ENCODE results near the gene TMEM151B. TPM values are rescaled to one million over a fixed set of nuclear protein-coding genes. Genes with fewer than 3 reads are reported as not detected.

Gene TMEM151B
- total RNA-seq, 8 experiments from 2014 or later: 0.41 to 21.4 (median 14.3) TPM

DNA sequence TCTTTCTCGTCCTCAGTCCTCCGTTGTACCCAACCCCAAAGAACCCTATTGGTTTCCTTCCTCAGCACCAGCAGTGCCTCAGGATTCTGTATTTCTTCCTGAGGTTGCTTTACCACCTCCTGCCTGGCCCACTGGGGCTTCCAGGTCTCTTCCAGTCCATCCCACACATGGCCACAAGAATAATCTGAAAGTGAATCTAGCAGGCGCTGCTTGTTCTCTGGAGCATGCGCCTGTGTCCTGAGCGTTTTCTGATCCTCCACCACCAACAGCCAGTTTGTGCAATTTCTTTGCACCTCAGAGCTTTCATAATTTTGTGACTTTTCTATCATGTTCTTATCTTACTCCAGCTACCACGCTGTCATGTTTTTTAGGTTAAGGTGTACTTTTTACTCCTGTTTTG, 35.0 kb upstream of the TMEM151B start:
- H3K4me3 ChIP-seq: no peak overlapping the region
- no peak overlapping the region for H3K27ac ChIP-seq
- peaks cover 15 to 21% of the 10 kb centered on the region in 2 donors for H3K4me1 ChIP-seq (replicated peaks in 1 of 2)
- WGBS, 10 experiments: 40 to 100% (median 85%) methylated on average over 1 to 6 of the region's 6 CpGs
- in situ Hi-C loops (cut with MboI; ENCODE audit: low pct_unique_long_range_greater_than_20kb in 2 of 9, low sequenced_read_pairs in 9 of 9, unreplicated experiment in 9 of 9): loop anchor here in 2 of 9 experiments (10.0 to 25.0 kb wide), 2 partner anchors 60 to 123 kb away; no protein-coding TSS in a partner anchor
- no peak for ATAC-seq (replicated peaks in 6 of 8)

DNA sequence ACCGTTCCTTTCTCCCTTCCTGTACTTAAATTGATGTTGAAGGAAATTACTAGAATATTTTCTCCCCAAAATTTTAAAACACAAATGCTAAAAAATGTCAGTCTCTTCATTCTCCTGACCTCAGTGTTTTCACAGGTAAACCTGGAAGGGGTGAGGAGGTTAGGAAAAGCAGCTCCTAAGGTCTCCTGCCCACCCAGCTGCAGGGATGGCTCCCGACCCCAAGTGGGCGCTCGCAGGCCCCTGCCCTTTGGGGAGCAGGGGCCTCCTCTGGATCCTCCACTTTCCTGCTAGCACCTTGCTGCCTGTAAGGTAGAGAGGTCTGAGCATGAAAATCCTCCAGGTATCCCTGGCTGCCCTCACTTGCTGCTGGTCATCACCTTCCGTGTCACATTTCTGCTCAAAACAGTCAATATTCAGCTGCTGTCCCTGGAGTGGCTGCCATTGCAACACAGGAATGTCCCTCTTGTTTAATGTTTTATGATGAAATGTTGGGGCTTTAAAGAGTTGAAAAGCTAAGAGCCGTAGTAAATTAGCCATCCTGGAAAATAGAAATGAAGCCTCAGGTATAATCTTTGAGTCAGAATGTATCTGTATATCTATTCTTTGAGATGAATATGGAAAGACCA, 34.2 kb upstream of the TMEM151B start:
- no peak for ATAC-seq (replicated peaks in 6 of 8)
- in situ Hi-C loops (cut with MboI; ENCODE audit: low pct_unique_long_range_greater_than_20kb in 2 of 9, low sequenced_read_pairs in 9 of 9, unreplicated experiment in 9 of 9): loop anchor here in 2 of 9 experiments (10.0 to 25.0 kb wide), 2 partner anchors 61 to 124 kb away; no protein-coding TSS in a partner anchor
- 83 to 100% (median 90%) methylated on average over 1 to 6 of the region's 6 CpGs; no CpG with 5 or more reads in 2 of the 10 experiments for WGBS, 10 experiments
- Histone ChIP-seq H3K27ac (no peak overlapping the region), H3K4me3 (no peak overlapping the region), H3K4me1 (replicated peaks in 1 of 2) (peaks cover 15 to 21% of the 10 kb centered on the region in 2 donors)

DNA sequence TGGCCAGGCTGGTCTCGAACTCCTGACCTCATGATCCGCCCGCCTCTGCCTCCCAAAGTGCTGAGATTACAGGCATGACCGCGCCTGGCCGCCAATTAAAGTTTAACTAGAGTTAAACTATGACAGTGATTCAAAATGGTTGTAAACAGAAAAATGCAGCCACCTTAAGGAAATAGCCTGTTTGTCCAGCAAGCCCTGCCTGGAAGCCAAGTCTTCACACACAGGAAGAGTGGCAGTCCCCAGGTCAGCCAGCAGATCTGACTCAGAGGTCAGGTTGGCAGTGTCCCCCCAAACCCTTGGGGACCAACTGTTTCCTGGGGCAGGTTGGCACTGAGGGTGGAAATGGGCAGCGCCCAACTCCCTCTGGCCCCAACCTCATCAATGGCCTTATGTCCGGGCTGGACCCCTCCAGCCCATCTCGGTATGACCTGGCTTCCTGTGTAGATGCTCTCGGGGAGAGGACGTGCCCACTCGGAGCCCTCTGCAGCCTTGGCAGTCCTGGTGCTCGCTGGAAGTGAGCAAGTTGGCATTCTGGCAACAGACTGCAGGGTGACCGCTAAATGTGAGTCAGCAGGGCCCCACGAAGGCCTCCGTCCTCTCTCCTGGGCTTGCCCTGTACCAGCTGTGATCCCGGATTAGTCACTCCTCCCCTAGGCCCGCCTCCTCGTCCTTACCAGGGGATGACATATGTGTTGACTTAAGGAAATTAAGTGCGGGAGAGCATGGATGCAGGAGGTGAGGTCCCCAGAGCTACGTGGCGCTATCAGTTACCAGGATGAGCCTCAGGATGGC, 33.0 kb upstream of the TMEM151B start:
- 69 to 100% (median 87%) methylated on average over 1 to 11 of the region's 22 CpGs; no CpG with 5 or more reads in 5 of the 10 experiments for WGBS, 10 experiments
- H3K4me1 ChIP-seq (replicated peaks in 1 of 2): peaks cover 15 to 21% of the 10 kb centered on the region in 2 donors
- peak; percentile 90 to 95 (median 92) for ATAC-seq (replicated peaks in 6 of 8)
- peak overlapping the region; percentile 90 to 95 for H3K27ac ChIP-seq
- peak overlapping the region; percentile 24 to 37 (median 29) for H3K4me3 ChIP-seq
- in situ Hi-C loops (cut with MboI; ENCODE audit: low pct_unique_long_range_greater_than_20kb in 2 of 9, low sequenced_read_pairs in 9 of 9, unreplicated experiment in 9 of 9): loop anchor here in 2 of 9 experiments (10.0 to 25.0 kb wide), 2 partner anchors 62 to 125 kb away; no protein-coding TSS in a partner anchor

- in situ Hi-C loops (cut with MboI; ENCODE audit: low pct_unique_long_range_greater_than_20kb in 2 of 9, low sequenced_read_pairs in 9 of 9, unreplicated experiment in 9 of 9): loop anchor here in 2 of 9 experiments (10.0 to 25.0 kb wide), 2 partner anchors 63 to 126 kb away; no protein-coding TSS in a partner anchor
- WGBS, 10 experiments: 13 to 67% (median 40%) methylated on average over 1 to 8 of the region's 42 CpGs; no CpG with 5 or more reads in 7 of the 10 experiments
- H3K27ac ChIP-seq: peak overlapping the region; percentile 90 to 95
These were observed 32.3 kb upstream of the TMEM151B start for GRCh38 chr6:44237813-44238433.

GRCh38 chr6:44238687-44239350, 31.4 kb upstream of the TMEM151B start:
- Histone ChIP-seq H3K4me1 (replicated peaks in 1 of 2) (peaks cover 15 to 21% of the 10 kb centered on the region in 2 donors), H3K4me3 (no peak overlapping the region), H3K27ac (peak overlapping the region; percentile 90 to 95)
- in situ Hi-C loops (cut with MboI; ENCODE audit: low pct_unique_long_range_greater_than_20kb in 2 of 9, low sequenced_read_pairs in 9 of 9, unreplicated experiment in 9 of 9): loop anchor here in 2 of 9 experiments (10.0 to 25.0 kb wide), 2 partner anchors 64 to 127 kb away; no protein-coding TSS in a partner anchor
- ATAC-seq (replicated peaks in 6 of 8): no peak
- 56 to 97% (median 80%) methylated on average over 3 to 7 of the region's 7 CpGs; no CpG with 5 or more reads in 2 of the 10 experiments for WGBS, 10 experiments

More at GRCh38 chr6:44237813-44238433, 32.3 kb upstream of the TMEM151B start:
- Histone ChIP-seq H3K4me1 (replicated peaks in 1 of 2) (peaks cover 15 to 21% of the 10 kb centered on the region in 2 donors), H3K4me3 (peak overlapping the region; percentile 24 to 37 (median 29))
- ATAC-seq (replicated peaks in 6 of 8): peak; percentile 82 to 88 (median 82)

GRCh38 chr6:44243345-44243744, 26.9 kb upstream of the TMEM151B start:
- WGBS, 10 experiments: 89 to 100% (median 94%) methylated on average over 1 to 6 of the region's 7 CpGs; no CpG with 5 or more reads in 3 of the 10 experiments
- H3K27ac ChIP-seq: no peak overlapping the region
- peaks cover 15 to 18% of the 10 kb centered on the region in 2 donors for H3K4me1 ChIP-seq (replicated peaks in 1 of 2)
- in situ Hi-C loops (cut with MboI; ENCODE audit: low pct_unique_long_range_greater_than_20kb in 2 of 9, low sequenced_read_pairs in 9 of 9, unreplicated experiment in 9 of 9): loop anchor here in 1 of 9 experiments (25.0 kb wide), 1 partner anchor 131 kb away; no protein-coding TSS in a partner anchor
- H3K4me3 ChIP-seq: no peak overlapping the region
- no peak for ATAC-seq (replicated peaks in 6 of 8)

DNA sequence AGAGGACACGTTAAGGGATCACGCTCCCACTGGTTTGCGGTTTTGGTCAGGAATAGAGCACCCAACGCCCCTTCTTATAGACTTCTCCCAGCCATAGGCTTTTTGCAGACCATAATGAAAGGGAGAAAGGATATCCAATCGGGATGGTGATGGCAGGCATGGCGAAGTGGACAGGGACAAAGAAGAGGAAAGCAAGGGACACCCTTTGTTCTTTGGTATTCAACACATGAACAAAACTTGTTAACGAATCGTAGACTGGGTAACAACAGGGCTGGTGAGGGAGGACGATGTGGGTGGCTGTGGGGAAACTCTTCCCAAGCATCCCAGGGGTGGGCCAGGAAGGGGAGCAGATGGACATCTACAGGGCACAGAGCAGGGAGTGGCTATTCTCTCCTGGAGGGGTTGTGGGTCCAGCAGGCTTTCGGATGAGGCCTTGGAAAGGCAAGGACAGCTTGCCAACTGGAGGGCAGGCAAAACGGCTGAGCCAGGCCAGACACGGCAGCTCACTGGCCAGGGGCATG, 24.8 kb upstream of the TMEM151B start:
- peak in 1 of 8 experiments; percentile 0 for ATAC-seq (replicated peaks in 6 of 8)
- in situ Hi-C loops (cut with MboI; ENCODE audit: low pct_unique_long_range_greater_than_20kb in 2 of 9, low sequenced_read_pairs in 9 of 9, unreplicated experiment in 9 of 9): loop anchor here in 1 of 9 experiments (25.0 kb wide), 1 partner anchor 133 kb away; no protein-coding TSS in a partner anchor
- Histone ChIP-seq H3K4me3 (peak overlapping the region; percentile 89 to 98 (median 95)), H3K27ac (peak overlapping the region; percentile 96 to 97), H3K4me1 (replicated peaks in 1 of 2) (peaks cover 19 to 29% of the 10 kb centered on the region in 2 donors)
- 0 to 82% (median 61%) methylated on average over 1 to 11 of the region's 12 CpGs; no CpG with 5 or more reads in 2 of the 10 experiments for WGBS, 10 experiments

- H3K4me3 ChIP-seq: peak overlapping the region; percentile 89 to 98 (median 95)
- ATAC-seq (replicated peaks in 6 of 8): peak; percentile 50 to 71 (median 66)
- 0 to 7% (median 0%) methylated on average over 1 to 15 of the region's 62 CpGs; no CpG with 5 or more reads in 5 of the 10 experiments for WGBS, 10 experiments
- peak overlapping the region; percentile 96 to 97 for H3K27ac ChIP-seq
- peaks cover 19 to 29% of the 10 kb centered on the region in 2 donors for H3K4me1 ChIP-seq (replicated peaks in 1 of 2)
- in situ Hi-C loops (cut with MboI; ENCODE audit: low pct_unique_long_range_greater_than_20kb in 2 of 9, low sequenced_read_pairs in 9 of 9, unreplicated experiment in 9 of 9): loop anchor here in 1 of 9 experiments (25.0 kb wide), 1 partner anchor 134 kb away; no protein-coding TSS in a partner anchor
These were observed 24.2 kb upstream of the TMEM151B start for GRCh38 chr6:44245912-44246662.

DNA sequence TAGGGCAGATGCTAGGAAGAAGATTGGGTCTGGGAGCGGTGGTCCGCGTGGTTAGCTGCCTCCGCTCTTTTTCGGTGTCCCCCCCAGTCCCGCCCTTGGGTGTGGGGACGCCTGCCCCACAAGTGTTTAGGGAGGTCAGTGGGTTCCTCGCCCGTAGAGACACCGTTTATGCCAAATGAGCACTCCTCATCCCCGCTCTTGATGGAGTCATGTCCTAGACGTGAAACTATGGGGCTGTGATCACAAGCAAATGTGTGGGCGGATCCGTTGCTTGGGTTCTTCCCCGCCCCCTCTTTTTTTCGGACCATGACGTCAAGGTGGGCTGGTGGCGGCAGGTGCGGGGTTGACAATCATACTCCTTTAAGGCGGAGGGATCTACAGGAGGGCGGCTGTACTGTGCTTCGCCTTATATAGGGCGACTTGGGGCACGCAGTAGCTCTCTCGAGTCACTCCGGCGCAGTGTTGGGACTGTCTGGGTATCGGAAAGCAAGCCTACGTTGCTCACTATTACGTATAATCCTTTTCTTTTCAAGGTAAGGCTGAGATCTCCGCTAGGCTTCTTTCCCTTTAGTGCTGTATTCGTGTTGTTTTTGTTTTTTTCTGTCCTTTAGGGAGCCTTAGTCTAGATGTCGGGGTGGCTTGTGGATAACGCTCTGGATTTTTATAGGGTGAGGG, 23.4 kb upstream of the TMEM151B start, which contains the start of gene HSP90AB1:
TSS of gene HSP90AB1 (plus strand) at position 439 of the 675 bp plus-strand sequence. CDS start 1,529 bp downstream, outside the sequence.
- Histone ChIP-seq H3K4me1 (replicated peaks in 1 of 2) (peaks cover 19 to 29% of the 10 kb centered on the region in 2 donors), H3K4me3 (peak within 1 kb of the TSS; percentile 89 to 98 (median 95)), H3K27ac (peak within 1 kb of the TSS; percentile 96 to 97)
- peak; percentile 66 to 78 (median 68) for ATAC-seq (replicated peaks in 6 of 8)
- in situ Hi-C loops (cut with MboI; ENCODE audit: low pct_unique_long_range_greater_than_20kb in 2 of 9, low sequenced_read_pairs in 9 of 9, unreplicated experiment in 9 of 9): loop anchor here in 1 of 9 experiments (25.0 kb wide), 1 partner anchor 134 kb away; no protein-coding TSS in a partner anchor
- WGBS, 10 experiments: 0 to 5% (median 0%) methylated on average over 1 to 15 of the region's 34 CpGs; no CpG with 5 or more reads in 2 of the 10 experiments
